Hypothalamus (tissue), 51 donors: ENCODE results near the gene CLTC.
"Not testable (repeated sequence)": the region's sequence is repeated elsewhere in the genome, so short reads cannot be mapped to it uniquely, and the experiment has no call there.

Experiments used
- DNase-seq, 51 donors: peaks; one replicate each; lab custom pipeline; 2025; lab: John Stamatoyannopoulos, UW

Gene CLTC

GRCh38 chr17:59633658-59634359 is 14.1 kb downstream of the CLTC start:
- DNase-seq: no peak

GRCh38 chr17:59634632-59635541 is 15.2 kb downstream of the CLTC start:
- DNase-seq: no peak

- DNase-seq: no peak
These were observed 18.1 kb downstream of the CLTC start for GRCh38 chr17:59637611-59638310.

GRCh38 chr17:59638553-59638952 is 18.9 kb downstream of the CLTC start:
- no peak for DNase-seq

- no peak for DNase-seq
These were observed 22.2 kb downstream of the CLTC start for GRCh38 chr17:59641799-59642484.

- DNase-seq: no peak
These were observed 22.9 kb downstream of the CLTC start for GRCh38 chr17:59642565-59642964.

- DNase-seq: no peak
These were observed 23.8 kb downstream of the CLTC start for GRCh38 chr17:59643159-59644140.

GRCh38 chr17:59647288-59647687 is 27.6 kb downstream of the CLTC start:
- no peak for DNase-seq

GRCh38 chr17:59649886-59650285 is 30.2 kb downstream of the CLTC start:
- DNase-seq: no peak

GRCh38 chr17:59650642-59651041 is 30.9 kb downstream of the CLTC start:
- no peak for DNase-seq

GRCh38 chr17:59651346-59651745 is 31.7 kb downstream of the CLTC start:
- no peak for DNase-seq

- DNase-seq: no peak
These were observed 32.4 kb downstream of the CLTC start for GRCh38 chr17:59652119-59652518.

GRCh38 chr17:59656624-59657023 is 36.9 kb downstream of the CLTC start:
- DNase-seq: not testable (repeated sequence)

- no peak for DNase-seq
These were observed 46.5 kb downstream of the CLTC start for GRCh38 chr17:59666235-59666634.

GRCh38 chr17:59668816-59669215 is 49.1 kb downstream of the CLTC start:
- no peak for DNase-seq

GRCh38 chr17:59669411-59669810 is 49.7 kb downstream of the CLTC start:
- no peak for DNase-seq

GRCh38 chr17:59669944-59670343 is 50.2 kb downstream of the CLTC start:
- DNase-seq: no peak

GRCh38 chr17:59671386-59671785 is 51.7 kb downstream of the CLTC start:
- no peak for DNase-seq

- no peak for DNase-seq
These were observed 55.5 kb downstream of the CLTC start for GRCh38 chr17:59675231-59675630.

GRCh38 chr17:59676716-59677115 is 57.0 kb downstream of the CLTC start:
- no peak for DNase-seq
